H1 (cell line): ENCODE results near the gene IQUB. TPM values are rescaled to one million over a fixed set of nuclear protein-coding genes. Genes with fewer than 3 reads are reported as not detected.
"Not testable (repeated sequence)": the region's sequence is repeated elsewhere in the genome, so short reads cannot be mapped to it uniquely, and the experiment has no call there.

Experiments
- CTCF ChIA-PET: fragments of 300-600 bp; sonication (Branson Sonifier 250); formaldehyde crosslinking; loops from one replicate; lab custom pipeline; 2021; ENCODE audit not compliant: partially characterized antibody; lab: Charles Lee
- POLR2A ChIA-PET: fragments of 300-600 bp; sonication (Branson Sonifier 250); formaldehyde crosslinking; loops from one replicate; lab custom pipeline; 2021; ENCODE audit warnings: inconsistent platforms; ENCODE audit not compliant: partially characterized antibody; lab: Charles Lee
- DNase-seq, 2 experiments: peaks; one replicate each; pipeline versions ENCODE4 v3.0.0 to v3.0.0-alpha.2; 2010 to 2022; ENCODE audit warnings: low spot score in 2 of 2, low read depth in 1 of 2, mixed read lengths in 1 of 2
- FAIRE-seq: peaks from 2 replicates; lab custom pipeline; 2011; peaks lifted over from hg19 to GRCh38; lab: Jason Lieb, UNC
- H2AFZ ChIP-seq: 2 replicates; pipeline ENCODE4 v1.8.1; 2012; ENCODE audit warnings: low read length, inconsistent platforms
- H2AK5ac ChIP-seq: 2 replicates; pipeline ENCODE4 v1.6.1; 2013; ENCODE audit warnings: low read depth, low read length
- H2BK120ac ChIP-seq: replicated peaks from 2 replicates; pipeline ENCODE3; 2013; ENCODE audit warnings: low read depth, low read length, inconsistent platforms
- H2BK12ac ChIP-seq: 2 replicates; pipeline ENCODE4 v1.6.1; 2013; ENCODE audit warnings: low read depth, low read length
- H2BK15ac ChIP-seq: 2 replicates; pipeline ENCODE4 v1.6.1; 2013; ENCODE audit warnings: low read length
- H2BK20ac ChIP-seq: 2 replicates; pipeline ENCODE4 v1.6.1; 2013; ENCODE audit warnings: low read length
- H2BK5ac ChIP-seq: 2 replicates; pipeline ENCODE4 v1.6.1; 2013; ENCODE audit warnings: low read depth, low read length
- H3K14ac ChIP-seq: 2 replicates; pipeline ENCODE4 v1.6.1; 2013; ENCODE audit warnings: inconsistent platforms; ENCODE audit not compliant: insufficient read length
- H3K18ac ChIP-seq: 2 replicates; pipeline ENCODE4 v1.6.1; 2013; ENCODE audit warnings: low read length; ENCODE audit errors: extremely low read depth
- H3K23ac ChIP-seq: 2 replicates; pipeline ENCODE4 v1.6.1; 2013; ENCODE audit warnings: inconsistent platforms; ENCODE audit not compliant: insufficient read length
- H3K23me2 ChIP-seq: 2 replicates; pipeline ENCODE4 v1.6.1; 2013; ENCODE audit warnings: low read depth, low read length
- H3K27ac ChIP-seq: 2 replicates; pipeline ENCODE4 v1.6.1; 2011; ENCODE audit warnings: low read depth, low read length, inconsistent platforms
- H3K27me3 ChIP-seq, 4 experiments: replicated peaks in 1 of 4; 1 replicate in 1 of 4; 2 replicates in 3 of 4; pipeline versions ENCODE4 v1.6.1 to v1.8.1; 2011 to 2013; ENCODE audit warnings: low read length in 3 of 4, mild to moderate bottlenecking in 3 of 4, inconsistent platforms in 2 of 4, mixed read lengths in 2 of 4, moderate library complexity in 1 of 4; ENCODE audit not compliant: control insufficient read depth in 3 of 4, insufficient read depth in 3 of 4; ENCODE audit errors: extremely low read depth in 1 of 4
- H3K36me3 ChIP-seq, 4 experiments: 2 replicates each; pipeline versions ENCODE4 v1.6.1 to v1.8.1; 2011 to 2013; ENCODE audit warnings: mild to moderate bottlenecking in 4 of 4, low read length in 3 of 4, moderate library complexity in 2 of 4, control low read depth in 1 of 4, inconsistent platforms in 1 of 4; ENCODE audit not compliant: insufficient read depth in 4 of 4, control insufficient read depth in 2 of 4
- H3K4ac ChIP-seq: replicated peaks from 2 replicates; pipeline ENCODE3; 2013; ENCODE audit warnings: low read length, low read depth, mixed read lengths, inconsistent platforms; ENCODE audit not compliant: insufficient read length
- H3K4me1 ChIP-seq, 4 experiments: replicated peaks in 1 of 4; 1 replicate in 1 of 4; 2 replicates in 3 of 4; pipeline versions ENCODE4 v1.6.1 to v1.8.1; 2011 to 2013; ENCODE audit warnings: low read length in 3 of 4, inconsistent platforms in 2 of 4, mixed read lengths in 1 of 4; ENCODE audit not compliant: insufficient read depth in 4 of 4, control insufficient read depth in 3 of 4
- H3K4me2 ChIP-seq, 2 experiments: 2 replicates each; pipeline versions ENCODE4 v1.6.1 to v1.8.1; 2011 to 2013; ENCODE audit warnings: low read depth in 2 of 2, low read length in 2 of 2, control low read depth in 1 of 2, inconsistent platforms in 1 of 2, mild to moderate bottlenecking in 1 of 2; ENCODE audit not compliant: insufficient read depth in 1 of 2
- H3K4me3 ChIP-seq, 4 experiments: fragments of 200-600, 300-600 bp in 1 of 4; sonication (generic), shearing (Covaris generic), sonication (Bioruptor Twin) in 1 of 4; 2 replicates each; pipeline versions ENCODE4 v1.5.1 to v1.8.1; 2011 to 2016; ENCODE audit warnings: low read length in 4 of 4, low read depth in 3 of 4, control low read depth in 2 of 4, inconsistent platforms in 2 of 4, mild to moderate bottlenecking in 2 of 4, mixed read lengths in 1 of 4, moderate library complexity in 1 of 4; ENCODE audit not compliant: insufficient read depth in 2 of 4; ENCODE audit errors: extremely low read depth in 1 of 4
- H3K56ac ChIP-seq: replicated peaks from 2 replicates; pipeline ENCODE3; 2013; ENCODE audit warnings: low read depth, mild to moderate bottlenecking, mixed read lengths, low read length, inconsistent platforms; ENCODE audit not compliant: insufficient read length
- H3K79me1 ChIP-seq: 2 replicates; pipeline ENCODE4 v1.6.1; 2013; ENCODE audit warnings: low read depth, low read length, control low read depth
- H3K79me2 ChIP-seq, 2 experiments: 2 replicates each; pipeline versions ENCODE4 v1.6.1 to v1.8.1; 2012 to 2013; ENCODE audit warnings: low read length in 2 of 2, mild to moderate bottlenecking in 2 of 2, inconsistent platforms in 1 of 2; ENCODE audit not compliant: insufficient read depth in 2 of 2, control insufficient read depth in 1 of 2
- H3K9ac ChIP-seq, 4 experiments: replicated peaks in 1 of 4; 1 replicate in 1 of 4; 2 replicates in 3 of 4; pipeline versions ENCODE4 v1.6.1 to v1.8.1; 2011 to 2013; ENCODE audit warnings: low read depth in 3 of 4, low read length in 3 of 4, control low read depth in 2 of 4, mild to moderate bottlenecking in 2 of 4, moderate library complexity in 2 of 4, inconsistent platforms in 1 of 4; ENCODE audit errors: extremely low read depth in 1 of 4
- H3K9me3 ChIP-seq, 2 experiments: 2 replicates each; pipeline versions ENCODE4 v1.6.1 to v1.8.1; 2012 to 2013; ENCODE audit warnings: mild to moderate bottlenecking in 2 of 2, moderate library complexity in 2 of 2, control low read depth in 1 of 2, inconsistent platforms in 1 of 2, low read depth in 1 of 2, low read length in 1 of 2, mixed read lengths in 1 of 2; ENCODE audit not compliant: insufficient read depth in 2 of 2
- H4K20me1 ChIP-seq, 2 experiments: replicated peaks in 1 of 2; 2 replicates each; pipeline versions ENCODE3 to v1.8.1; 2011 to 2013; ENCODE audit warnings: inconsistent platforms in 2 of 2, low read length in 2 of 2, mild to moderate bottlenecking in 1 of 2; ENCODE audit not compliant: insufficient read depth in 2 of 2, control insufficient read depth in 1 of 2
- H4K5ac ChIP-seq: 2 replicates; pipeline ENCODE4 v1.6.1; 2013; ENCODE audit warnings: low read length, low read depth, mixed read lengths, inconsistent platforms; ENCODE audit not compliant: insufficient read length
- H4K8ac ChIP-seq: 2 replicates; pipeline ENCODE4 v1.8.0; 2013; ENCODE audit warnings: mild to moderate bottlenecking, moderate library complexity, low read length, inconsistent platforms; ENCODE audit not compliant: insufficient read depth; ENCODE audit errors: extremely low read depth
- H4K91ac ChIP-seq: replicated peaks from 2 replicates; pipeline ENCODE3; 2013; ENCODE audit warnings: low read length, mixed read lengths, inconsistent platforms; ENCODE audit not compliant: insufficient read length
- TAF1 ChIP-seq: IDR thresholded peaks from 2 replicates; pipeline ENCODE4 v1.6.1; 2011; ENCODE audit warnings: mild to moderate bottlenecking, low read depth, low read length
- WGBS, 2 experiments: shearing (Covaris generic) in 1 of 2; methylation state at CpG; one replicate each; pipeline versions ENCODE4 v1.1.6 to v1.1.7; 2013 to 2015; ENCODE audit warnings: low lambda C conversion rate in 2 of 2, mixed read lengths in 2 of 2, inconsistent platforms in 1 of 2, low coverage in 1 of 2, missing lambda C conversion rate in 1 of 2; ENCODE audit not compliant: insufficient replicate concordance in 2 of 2, insufficient coverage in 1 of 2, insufficient read length in 1 of 2; ENCODE audit errors: extremely low coverage in 1 of 2, missing lambda C conversion rate in 1 of 2; 5-methylcytosine and 5-hydroxymethylcytosine counted together
- polyA plus RNA-seq, 7 experiments: library from polyadenylated mRNA; depleted of rRNA in 3 of 7; stranded (reverse) in 5 of 7; unstranded in 2 of 7; fragments of >200 nt in 5 of 7; fragments of 200-250 nt in 2 of 7; gene quantifications; 1 replicate in 5 of 7; 2 replicates in 1 of 7; 4 replicates in 1 of 7; pipeline versions ENCODE4 v1.2.1 to v1.2.3, GENCODE V29; 2011 to 2013; ENCODE audit warnings: missing spikeins in 2 of 7, mixed read lengths in 2 of 7
- total RNA-seq: library from RNA; stranded (reverse); fragmentation: NEBNext Ultra II Directional; extraction: Animal tissue kit (Norgen Biotek cat#: 25700); gene quantifications from 2 replicates; pipeline ENCODE4 v1.2.1, GENCODE V29; 2021

Gene IQUB
- total and polyA plus RNA-seq, 2 of the 8 experiments (the other 6 are each of a cell fraction or from before 2014, with no cell fraction given), result 0.12 to 0.82 TPM

DNA sequence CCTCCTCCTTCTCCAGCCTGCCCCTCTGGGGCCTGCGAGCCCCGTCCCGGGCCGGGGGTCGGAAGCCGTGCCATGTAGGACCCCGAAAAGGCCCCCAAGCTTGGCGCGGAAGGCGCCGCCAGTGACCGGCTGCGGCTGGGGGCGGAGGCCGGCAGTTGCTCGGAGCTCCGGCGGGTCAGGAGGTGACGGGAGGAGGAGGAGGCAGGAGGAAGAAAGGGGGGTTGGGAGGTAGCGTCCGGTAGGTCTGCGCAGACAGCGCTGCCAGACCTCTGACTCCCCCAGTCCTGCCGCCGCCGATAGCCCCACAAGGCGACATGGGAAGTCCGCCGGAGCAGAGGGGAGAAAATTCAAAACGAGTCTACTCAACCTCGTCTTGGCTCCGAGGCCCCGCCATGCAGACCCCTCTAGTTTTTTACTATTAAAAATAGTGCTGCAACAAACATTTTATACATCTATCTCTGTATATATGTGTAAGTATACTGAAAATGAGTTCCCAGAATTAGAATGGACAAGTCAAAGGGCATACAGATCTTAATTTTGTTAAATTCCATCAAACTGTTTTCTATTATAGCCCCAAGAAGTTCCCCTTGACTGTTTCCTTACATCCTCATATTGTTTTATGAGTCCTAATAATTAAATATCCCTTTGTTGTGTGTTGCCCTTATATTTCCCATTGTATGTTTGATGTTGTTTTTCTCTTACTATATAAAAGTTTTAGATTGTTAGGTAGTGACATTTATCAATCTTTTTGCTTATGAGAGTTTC is 1.4 kb downstream of the IQUB start:
- TF ChIP-seq TAF1, result 0 out of 2 replicates have a peak, but pooled peaks have one; percentile 28
- H4K20me1 ChIP-seq, H3K23me2 ChIP-seq, H3K9me3 ChIP-seq, H3K36me3 ChIP-seq, H3K56ac ChIP-seq, H2BK12ac ChIP-seq, H4K91ac ChIP-seq, H2AK5ac ChIP-seq, H3K27ac ChIP-seq, FAIRE-seq, H2BK5ac ChIP-seq, H2BK15ac ChIP-seq, H4K8ac ChIP-seq, POLR2A ChIA-PET, H4K5ac ChIP-seq, H3K18ac ChIP-seq, H3K4me1 ChIP-seq, H3K79me2 ChIP-seq, H3K27me3 ChIP-seq, H2AFZ ChIP-seq, H2BK20ac ChIP-seq, H3K79me1 ChIP-seq, H2BK120ac ChIP-seq, H3K14ac ChIP-seq, H3K4ac ChIP-seq, H3K9ac ChIP-seq, H3K23ac ChIP-seq: not testable (repeated sequence)
- H3K4me2 ChIP-seq, result peak overlapping the region; percentile 46 to 94
- peak overlapping the region; percentile 33 to 81 (median 38); a peak in 7 of 8 replicates for H3K4me3 ChIP-seq
- DNase-seq, result peak; percentile 19 to 80
- WGBS, 2 experiments, result 18% methylated on average over 4 of the region's 33 CpGs; no CpG with 5 or more reads in 1 of the 2 experiments
- CTCF ChIA-PET, result interaction anchor here (1.0 kb wide), 1 partner anchor 20 kb away, joined by 3 read pairs; no protein-coding TSS in a partner anchor
